ENCODE data around the gene BTBD16.
A peak's percentile ranks its signal among the peaks of the same experiment; 100 is the strongest.

BTBD16 gene

DNA sequence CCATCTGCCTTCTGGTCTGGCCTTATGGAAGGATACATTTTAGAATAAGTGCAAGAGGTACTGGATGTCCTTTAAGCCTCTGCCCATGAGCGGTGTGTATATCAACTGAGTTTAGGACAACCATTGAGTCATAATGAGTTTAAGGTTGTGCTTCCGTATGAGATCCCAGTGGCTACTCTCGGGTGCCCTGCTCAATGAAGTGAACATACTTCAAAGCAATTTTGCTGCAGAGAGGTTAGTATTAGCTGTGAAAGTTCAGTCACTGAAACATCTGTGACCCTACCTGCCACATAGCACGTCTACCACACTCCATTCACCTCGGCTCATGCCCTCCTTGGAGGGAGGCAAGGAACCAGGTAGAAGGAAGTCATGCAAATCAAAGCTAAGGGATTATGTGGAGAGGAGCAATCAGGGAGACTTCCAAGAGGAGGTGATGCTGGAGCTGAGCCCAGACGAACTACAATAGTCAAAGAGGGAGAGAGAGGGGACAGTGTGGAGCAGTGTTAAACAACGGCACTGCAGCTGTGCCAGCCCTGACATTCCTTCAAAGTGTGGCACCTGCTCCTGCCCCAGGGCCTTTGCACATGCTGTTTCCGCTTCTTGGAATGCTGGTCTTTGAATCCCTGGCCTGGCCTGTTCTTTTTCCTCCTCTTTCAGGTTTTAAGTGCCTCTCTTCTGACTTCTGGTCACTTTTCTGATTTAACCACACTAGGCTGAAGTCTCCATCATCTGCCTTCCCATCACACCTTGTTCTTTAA, 25.4 kb downstream of the BTBD16 start:
- TF ChIP-seq, protein P1, sequence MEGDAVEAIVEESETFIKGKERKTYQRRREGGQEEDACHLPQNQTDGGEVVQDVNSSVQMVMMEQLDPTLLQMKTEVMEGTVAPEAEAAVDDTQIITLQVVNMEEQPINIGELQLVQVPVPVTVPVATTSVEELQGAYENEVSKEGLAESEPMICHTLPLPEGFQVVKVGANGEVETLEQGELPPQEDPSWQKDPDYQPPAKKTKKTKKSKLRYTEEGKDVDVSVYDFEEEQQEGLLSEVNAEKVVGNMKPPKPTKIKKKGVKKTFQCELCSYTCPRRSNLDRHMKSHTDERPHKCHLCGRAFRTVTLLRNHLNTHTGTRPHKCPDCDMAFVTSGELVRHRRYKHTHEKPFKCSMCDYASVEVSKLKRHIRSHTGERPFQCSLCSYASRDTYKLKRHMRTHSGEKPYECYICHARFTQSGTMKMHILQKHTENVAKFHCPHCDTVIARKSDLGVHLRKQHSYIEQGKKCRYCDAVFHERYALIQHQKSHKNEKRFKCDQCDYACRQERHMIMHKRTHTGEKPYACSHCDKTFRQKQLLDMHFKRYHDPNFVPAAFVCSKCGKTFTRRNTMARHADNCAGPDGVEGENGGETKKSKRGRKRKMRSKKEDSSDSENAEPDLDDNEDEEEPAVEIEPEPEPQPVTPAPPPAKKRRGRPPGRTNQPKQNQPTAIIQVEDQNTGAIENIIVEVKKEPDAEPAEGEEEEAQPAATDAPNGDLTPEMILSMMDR (IDR thresholded peaks at IDR 0.05; ENCODE audit: low read depth, low read length) = no peak
- no peak overlapping the region for H3K4me3 ChIP-seq (ENCODE audit: low read depth, low read length)
- H3K4me1 ChIP-seq = no peaks in the 10 kb centered on the region
- no peak for DNase-seq
- H3K36me3 ChIP-seq = no peaks in the 10 kb centered on the region
- no peaks in the 10 kb centered on the region for H3K27me3 ChIP-seq
- H3K9me3 ChIP-seq = no peaks in the 10 kb centered on the region

- Histone ChIP-seq H3K27me3 (no peaks in the 10 kb centered on the region), H3K36me3 (no peaks in the 10 kb centered on the region), H3K4me1 (no peaks in the 10 kb centered on the region), H3K9me3 (no peaks in the 10 kb centered on the region), H3K4me3 (ENCODE audit: low read depth, low read length) (no peak overlapping the region)
- TF ChIP-seq, protein P1 (IDR thresholded peaks at IDR 0.05; ENCODE audit: low read depth, low read length) = no peak
- DNase-seq = no peak
These were observed 26.5 kb downstream of the BTBD16 start for GRCh38 chr10:122297583-122297982.

DNA sequence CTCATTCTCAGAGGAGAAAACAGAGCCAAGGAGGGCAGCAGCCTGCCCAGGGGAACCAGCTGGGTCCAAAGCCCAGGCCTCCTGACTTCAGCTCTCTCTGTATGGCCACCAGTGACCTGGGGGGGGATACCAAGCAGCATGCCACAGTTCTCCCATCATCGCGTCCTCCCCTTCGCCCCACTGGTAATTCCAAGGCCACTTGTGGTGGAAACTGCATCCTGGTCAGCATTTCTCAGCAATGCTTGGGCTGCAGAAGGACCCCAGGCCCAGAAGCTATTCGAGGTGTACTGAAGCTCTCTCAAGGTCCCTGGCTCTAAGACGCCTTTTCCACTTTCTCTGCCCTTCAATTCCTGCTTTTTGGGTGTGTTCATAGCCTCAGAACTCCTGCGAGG, 27.1 kb downstream of the BTBD16 start:
- TF ChIP-seq, protein P1 (IDR thresholded peaks at IDR 0.05; ENCODE audit: low read depth, low read length) = no peak
- H3K4me1 ChIP-seq = no peaks in the 10 kb centered on the region
- H3K36me3 ChIP-seq = no peaks in the 10 kb centered on the region
- H3K4me3 ChIP-seq (ENCODE audit: low read depth, low read length) = no peak overlapping the region
- no peaks in the 10 kb centered on the region for H3K9me3 ChIP-seq
- no peak for DNase-seq
- H3K27me3 ChIP-seq = no peaks in the 10 kb centered on the region

DNA sequence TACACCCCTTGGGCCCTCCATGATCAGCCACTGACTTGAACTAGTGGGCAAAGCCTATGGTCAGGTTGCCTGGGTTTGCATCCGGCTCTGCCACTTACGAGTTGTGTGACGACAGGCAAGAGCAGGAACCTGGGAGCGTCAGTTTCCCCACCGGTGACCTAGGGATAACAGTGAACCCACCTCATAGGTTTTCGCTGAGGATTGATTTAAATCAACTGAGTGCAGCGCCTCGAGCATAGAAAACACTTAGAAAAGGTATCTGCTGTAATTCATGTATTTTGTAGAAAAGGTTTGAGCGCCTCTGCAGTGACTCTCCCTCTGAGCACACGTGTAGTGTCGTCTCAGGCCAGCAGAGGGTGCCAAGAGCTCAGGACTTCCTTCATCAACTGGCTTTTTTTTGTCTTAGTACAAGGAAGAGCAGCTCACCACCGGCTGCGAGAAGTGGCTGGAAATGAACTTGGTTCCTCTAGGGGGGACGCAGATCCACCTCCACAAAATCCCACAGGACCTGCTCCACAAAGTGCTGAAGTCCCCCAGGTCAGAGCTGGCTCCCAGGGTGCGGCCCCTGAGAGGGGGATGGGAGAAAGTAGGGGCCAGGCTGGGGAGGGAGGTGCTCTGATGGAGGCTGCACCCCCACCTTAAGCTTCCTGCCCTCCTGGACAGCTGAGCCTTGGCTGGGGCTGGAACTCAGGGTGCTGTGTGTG, 27.7 kb downstream of the BTBD16 start:
- Histone ChIP-seq H3K9me3 (no peaks in the 10 kb centered on the region), H3K4me1 (no peaks in the 10 kb centered on the region), H3K27me3 (no peaks in the 10 kb centered on the region), H3K4me3 (ENCODE audit: low read depth, low read length) (no peak overlapping the region; the same call in 1 of the 2 replicates), H3K36me3 (no peaks in the 10 kb centered on the region)
- DNase-seq = peak; percentile 61
- TF ChIP-seq, protein P1 (IDR thresholded peaks at IDR 0.05; ENCODE audit: low read depth, low read length) = peak; percentile 89

- TF ChIP-seq, protein P1 (IDR thresholded peaks at IDR 0.05; ENCODE audit: low read depth, low read length) = no peak
- Histone ChIP-seq H3K4me1 (no peaks in the 10 kb centered on the region), H3K36me3 (no peaks in the 10 kb centered on the region), H3K4me3 (ENCODE audit: low read depth, low read length) (no peak overlapping the region), H3K27me3 (no peaks in the 10 kb centered on the region), H3K9me3 (no peaks in the 10 kb centered on the region)
- DNase-seq = no peak
These were observed 28.5 kb downstream of the BTBD16 start for GRCh38 chr10:122299423-122300075.
